NCI-H748 treated with DMSO at 0.1 percent for 48 hours (cell line): Measurements from ENCODE around the gene ALDOB.
"Not testable (repeated sequence)": the region's sequence is repeated elsewhere in the genome, so short reads cannot be mapped to it uniquely, and the experiment has no call there.

Experiments used
- DNase-seq: peaks from one replicate; lab custom pipeline; 2025; lab: John Stamatoyannopoulos, UW

ALDOB gene

GRCh38 chr9:101421653-101422065, 13.9 kb downstream of the ALDOB start:
- DNase-seq, result no peak

- DNase-seq, result no peak
Measured at GRCh38 chr9:101419863-101420262, 15.7 kb downstream of the ALDOB start.

DNA sequence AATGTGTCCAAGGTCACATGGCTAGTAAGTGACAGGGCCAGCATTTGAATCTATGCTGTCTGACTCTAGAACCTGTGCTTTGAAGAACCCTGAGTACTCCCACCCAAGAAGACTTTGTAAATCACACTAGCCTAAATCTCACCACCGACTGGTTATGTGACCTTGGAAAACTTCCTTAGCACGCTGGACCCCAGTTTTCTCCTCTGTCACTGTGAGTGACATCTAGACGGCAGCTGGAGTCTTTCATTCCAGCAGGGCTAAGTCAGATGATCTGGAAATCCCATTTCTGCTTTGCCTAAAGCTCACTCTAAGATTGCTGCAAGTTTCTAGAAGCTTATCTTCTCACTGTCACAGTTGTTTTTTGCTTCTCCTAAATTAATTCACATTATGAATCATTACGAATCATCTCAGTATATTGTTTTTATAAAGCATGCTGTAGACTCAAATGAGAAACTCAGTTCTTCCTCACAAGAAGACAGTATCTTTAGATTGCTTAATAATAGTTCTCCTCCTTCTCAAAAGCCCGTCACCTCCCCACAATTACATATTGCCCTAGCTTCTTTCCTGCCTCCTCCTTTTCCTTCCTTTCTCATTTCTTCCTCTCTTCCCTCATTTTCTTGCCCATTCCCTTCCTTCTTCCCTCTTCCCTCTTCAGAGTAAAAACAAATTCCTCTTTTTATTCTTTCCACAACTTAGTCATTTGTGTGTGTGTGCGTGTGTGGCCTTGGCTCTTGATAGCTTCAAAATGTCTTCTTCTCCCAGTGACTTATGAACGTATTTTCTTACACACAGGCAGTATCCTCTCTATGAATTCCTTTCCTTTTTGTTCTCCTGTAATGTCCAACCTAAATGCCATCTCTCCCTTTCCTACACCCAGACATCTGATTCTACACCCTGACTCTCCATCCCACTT, 16.8 kb downstream of the ALDOB start:
- DNase-seq, result no peak

- DNase-seq, result no peak
Measured at GRCh38 chr9:101417977-101418376, 17.6 kb downstream of the ALDOB start.

GRCh38 chr9:101417389-101417788, 18.2 kb downstream of the ALDOB start:
- DNase-seq, result no peak

GRCh38 chr9:101415578-101415977, 20.0 kb downstream of the ALDOB start:
- DNase-seq, result no peak

GRCh38 chr9:101414839-101415238, 20.7 kb downstream of the ALDOB start:
- DNase-seq, result no peak

GRCh38 chr9:101409079-101409477, 26.5 kb downstream of the ALDOB start:
- DNase-seq, result no peak

DNA sequence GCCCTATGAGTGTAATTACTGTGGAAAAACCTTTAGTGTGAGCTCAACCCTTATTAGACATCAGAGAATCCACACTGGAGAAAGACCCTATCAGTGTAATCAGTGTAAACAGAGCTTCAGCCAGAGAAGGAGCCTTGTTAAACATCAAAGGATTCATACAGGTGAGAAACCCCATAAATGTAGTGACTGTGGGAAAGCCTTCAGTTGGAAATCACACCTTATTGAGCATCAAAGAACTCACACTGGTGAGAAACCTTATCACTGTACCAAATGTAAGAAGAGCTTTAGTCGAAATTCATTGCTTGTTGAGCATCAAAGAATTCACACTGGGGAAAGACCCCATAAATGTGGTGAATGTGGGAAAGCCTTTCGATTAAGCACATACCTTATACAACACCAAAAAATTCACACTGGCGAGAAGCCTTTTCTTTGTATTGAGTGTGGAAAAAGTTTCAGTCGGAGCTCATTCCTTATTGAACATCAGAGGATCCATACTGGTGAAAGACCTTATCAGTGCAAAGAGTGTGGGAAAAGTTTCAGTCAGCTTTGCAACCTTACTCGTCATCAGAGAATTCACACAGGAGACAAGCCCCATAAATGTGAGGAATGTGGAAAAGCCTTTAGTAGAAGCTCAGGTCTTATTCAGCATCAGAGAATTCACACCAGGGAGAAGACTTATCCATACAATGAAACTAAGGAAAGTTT, 27.0 kb downstream of the ALDOB start:
- no peak for DNase-seq

- no peak for DNase-seq
Measured at GRCh38 chr9:101403516-101404285, 31.9 kb downstream of the ALDOB start.

GRCh38 chr9:101400120-101400519, 35.5 kb downstream of the ALDOB start:
- DNase-seq, result no peak

GRCh38 chr9:101399643-101399970, 36.0 kb downstream of the ALDOB start:
- DNase-seq, result no peak

DNA sequence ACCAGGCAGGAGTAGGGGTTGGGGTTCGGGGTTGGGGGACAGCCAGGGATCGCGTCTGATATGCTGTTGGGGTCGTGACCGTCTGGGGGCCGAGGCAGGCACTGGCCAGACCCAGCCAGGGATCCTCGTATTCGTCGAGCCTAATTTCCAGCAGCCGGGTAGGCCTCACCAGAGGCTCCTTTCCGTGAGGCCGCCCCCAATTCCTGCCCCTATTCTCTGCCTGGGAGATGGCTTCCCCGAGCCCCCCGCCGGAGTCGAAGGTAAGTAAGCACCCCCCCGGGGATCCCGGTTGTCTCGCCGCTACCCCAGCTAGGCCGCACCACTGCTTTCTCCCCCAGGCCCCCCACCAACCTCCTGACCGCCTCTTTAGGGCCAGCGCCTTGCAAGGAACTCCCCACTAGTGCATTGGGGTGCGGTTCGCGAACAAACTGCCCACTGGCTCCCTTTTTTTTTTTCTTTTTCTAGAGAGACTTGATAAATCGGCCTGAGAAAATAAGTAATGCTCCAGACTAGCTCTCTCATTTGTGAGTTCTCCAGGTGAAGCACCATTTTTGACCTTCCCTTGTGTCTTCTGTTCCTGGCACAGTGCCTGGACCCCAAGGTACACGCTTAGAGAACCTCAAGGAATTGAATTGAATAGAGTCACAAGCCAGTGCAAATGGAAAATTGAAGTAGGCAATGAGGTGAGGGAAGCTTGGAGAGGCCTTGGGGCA, 36.5 kb downstream of the ALDOB start:
- DNase-seq, result no peak

GRCh38 chr9:101398068-101398929, 37.3 kb downstream of the ALDOB start, which contains the start of the genes MRPL50 and ZNF189:
MRPL50 (minus strand) TSS chr9:101398618; CDS start chr9:101398592, 26 bp downstream.
ZNF189 (plus strand) TSS chr9:101398851; CDS start chr9:101399157, 306 bp downstream.
- DNase-seq, result peak; percentile 98

GRCh38 chr9:101397746-101398067, 37.9 kb downstream of the ALDOB start:
- peak; percentile 31 for DNase-seq

- no peak for DNase-seq
Measured at GRCh38 chr9:101394687-101395086, 40.9 kb downstream of the ALDOB start.

GRCh38 chr9:101393135-101393534, 42.4 kb downstream of the ALDOB start:
- no peak for DNase-seq

DNA sequence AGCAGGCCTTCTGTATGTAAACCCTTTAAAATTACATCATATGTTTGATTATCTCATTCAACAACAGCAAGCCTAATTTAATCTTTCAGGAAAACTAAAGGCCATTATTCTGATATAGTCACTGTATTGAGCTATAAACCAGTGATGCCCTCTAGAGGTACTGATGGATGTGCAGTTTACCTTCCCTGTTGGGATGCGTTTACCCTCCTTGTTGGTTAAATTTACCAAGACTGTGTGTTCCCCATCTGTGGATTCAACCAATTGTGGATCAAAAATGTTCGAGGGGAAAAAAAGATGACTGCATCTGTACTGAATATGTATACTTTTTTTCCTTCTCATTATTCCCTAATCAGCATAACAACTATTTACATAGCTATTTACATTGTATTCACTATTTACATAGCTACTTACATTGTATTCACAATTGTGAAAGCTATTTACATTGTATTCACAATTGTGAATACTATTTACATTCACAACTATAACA, 47.0 kb downstream of the ALDOB start:
- DNase-seq, result peak; percentile 41

GRCh38 chr9:101387871-101388506, 47.6 kb downstream of the ALDOB start:
- DNase-seq, result peak; percentile 86

DNA sequence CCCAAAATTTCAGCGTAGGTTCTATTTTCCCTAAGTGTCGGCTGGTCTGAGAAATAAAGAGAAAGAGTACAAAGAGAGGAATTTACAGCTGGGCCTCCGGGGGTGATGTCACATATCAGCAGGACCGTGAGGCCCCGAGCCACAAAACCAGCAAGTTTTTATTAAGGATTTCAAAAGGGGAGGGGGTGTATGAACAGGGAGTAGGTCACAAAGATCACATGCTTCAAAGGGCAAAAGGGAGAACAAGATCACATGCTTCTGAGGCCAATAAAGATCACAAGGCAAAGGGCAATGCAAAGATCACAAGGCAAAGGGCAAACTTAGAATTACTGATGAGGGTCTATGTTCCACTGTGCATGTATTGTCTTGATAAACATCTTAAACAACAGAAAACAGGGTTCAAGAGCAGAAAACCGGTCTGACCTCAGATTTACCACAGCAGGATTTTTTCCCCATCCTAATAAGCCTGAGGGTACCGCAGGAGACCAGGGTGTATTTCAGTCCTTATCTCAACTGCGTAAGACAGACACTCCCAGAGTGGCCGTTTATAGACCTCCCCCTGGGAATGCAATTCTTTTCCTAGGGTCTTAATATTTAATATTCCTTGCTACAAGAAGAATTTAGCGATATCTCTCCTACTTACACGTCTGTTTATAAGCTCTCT, 50.6 kb downstream of the ALDOB start, which contains the start of gene BAAT:
Gene BAAT (minus strand): TSS at position 134 of the 664 bp plus-strand sequence. CDS start 13,602 bp downstream, outside the sequence.
- not testable (repeated sequence) for DNase-seq
